ENCODE data around the gene GLB1L. TPM values are rescaled to one million over a fixed set of nuclear protein-coding genes. Genes with fewer than 3 reads are reported as not detected.

Gene GLB1L
- 1 to 10 TPM; 1.2 to 2.8 TPM for total RNA-seq

- ATAC-seq, result peak; percentile 58
- Mint-ChIP-seq H3K9me3 (no peaks in the 10 kb centered on the region), H3K4me1 (ENCODE audit: low read depth) (peaks cover 61% of the 10 kb centered on the region), H3K27ac (peak within 1 kb of the TSS; percentile 99), H3K36me3 (ENCODE audit: low read depth) (peaks cover 35% of the 10 kb centered on the region), H3K27me3 (no peaks in the 10 kb centered on the region), H3K4me3 (peak within 1 kb of the TSS; percentile 98)
- CTCF ChIA-PET, result interaction anchor here (0.8 to 3.0 kb wide), 14 partner anchors 8 to 85 kb away, joined by 3 to 24 read pairs (median 4); partner anchors contain the start of genes ABCB6, ANKZF1, ATG9A and DNAJB2
- intact Hi-C loops (cut with micrococcal nuclease), result loop anchor here (5.0 kb wide), 1 partner anchor 52 kb away; no protein-coding TSS in a partner anchor
- TF ChIP-seq CTCF (IDR thresholded peaks at IDR 0.05), result no peak
- peak; percentile 93 for DNase-seq
- POLR2A ChIA-PET, result interaction anchor here (0.7 to 19.2 kb wide), 16 partner anchors 8 to 133 kb away, joined by 3 to 239 read pairs (median 6); partner anchors contain the start of genes ABCB6, ANKZF1, ATG9A and TUBA4A
Observed at GRCh38 chr2:219245148-219245898, at the start of gene GLB1L, which contains the start of gene STK16. GLB1L (minus strand) TSS chr2:219245444; CDS start chr2:219243573, 1,871 bp downstream. STK16 (plus strand) TSS chr2:219245479; CDS start chr2:219246000, 521 bp downstream.

GRCh38 chr2:219294356-219295351 lies 49.4 kb upstream of the GLB1L start:
- ATAC-seq (peak; percentile 93), DNase-seq (peak; percentile 90)
- Mint-ChIP-seq H3K4me1 (ENCODE audit: low read depth) (peaks cover 32% of the 10 kb centered on the region), H3K4me3 (peak overlapping the region; percentile 64), H3K27me3 (peaks cover 3% of the 10 kb centered on the region), H3K36me3 (ENCODE audit: low read depth) (no peaks in the 10 kb centered on the region), H3K9me3 (no peaks in the 10 kb centered on the region), H3K27ac (peak overlapping the region; percentile 77)
- POLR2A ChIA-PET, result interaction anchor here (0.6 to 4.9 kb wide), 8 partner anchors 9 to 94 kb away, joined by 3 to 41 read pairs (median 8); partner anchors contain the start of genes ABCB6, ANKZF1, ATG9A and DNAJB2
- intact Hi-C loops (cut with micrococcal nuclease), result loop anchor here (2.0 to 5.0 kb wide), 3 partner anchors 16 to 67 kb away; partner anchors contain the start of genes ANKZF1, ATG9A, DNAJB2 and GLB1L
- CTCF ChIA-PET, result interaction anchor here (0.6 to 13.0 kb wide), 64 partner anchors 10 to 397 kb away, joined by 3 to 336 read pairs (median 5); partner anchors contain the start of genes ABCB6, ANKZF1, ATG9A and CNPPD1
- peak; percentile 99 for TF ChIP-seq CTCF (IDR thresholded peaks at IDR 0.05)

- Mint-ChIP-seq H3K27ac (peak overlapping the region; percentile 77), H3K4me1 (ENCODE audit: low read depth) (peaks cover 28% of the 10 kb centered on the region), H3K4me3 (peak overlapping the region; percentile 64), H3K27me3 (no peaks in the 10 kb centered on the region), H3K9me3 (no peaks in the 10 kb centered on the region), H3K36me3 (ENCODE audit: low read depth) (no peaks in the 10 kb centered on the region)
- DNase-seq (no peak), ATAC-seq (no peak)
- no peak for TF ChIP-seq CTCF (IDR thresholded peaks at IDR 0.05)
- intact Hi-C loops (cut with micrococcal nuclease), result loop anchor here (2.0 kb wide), 1 partner anchor 15 kb away; the partner anchor contains the start of gene DNAJB2
- ChIA-PET POLR2A (interaction anchor here (0.7 to 4.9 kb wide), 5 partner anchors 9 to 40 kb away, joined by 3 to 41 read pairs (median 10); partner anchors contain the start of genes DNAJB2, TUBA4A and TUBA4B), CTCF (interaction anchor here (1.0 to 13.0 kb wide), 14 partner anchors 14 to 396 kb away, joined by 3 to 336 read pairs (median 14); partner anchors contain the start of genes CNPPD1, DNAJB2, GLB1L and NHEJ1)
Observed at GRCh38 chr2:219293736-219294231, 48.5 kb upstream of the GLB1L start.

GRCh38 chr2:219292616-219293015 lies 47.4 kb upstream of the GLB1L start:
- CTCF ChIA-PET, result interaction anchor here (1.2 to 13.0 kb wide), 4 partner anchors 13 to 133 kb away, joined by 3 to 336 read pairs (median 28); partner anchors contain the start of genes ANKZF1, ATG9A, DNAJB2 and GLB1L
- DNase-seq (no peak), ATAC-seq (no peak)
- Mint-ChIP-seq H3K27me3 (no peaks in the 10 kb centered on the region), H3K36me3 (ENCODE audit: low read depth) (no peaks in the 10 kb centered on the region), H3K4me1 (ENCODE audit: low read depth) (peaks cover 25% of the 10 kb centered on the region), H3K27ac (no peak overlapping the region), H3K9me3 (no peaks in the 10 kb centered on the region), H3K4me3 (no peak overlapping the region)
- TF ChIP-seq CTCF (IDR thresholded peaks at IDR 0.05), result no peak
- POLR2A ChIA-PET, result interaction anchor here (1.3 to 4.9 kb wide), 4 partner anchors 10 to 63 kb away, joined by 3 to 41 read pairs (median 16); partner anchors contain the start of genes ANKZF1, ATG9A, DNAJB2 and TUBA4A
- intact Hi-C loops (cut with micrococcal nuclease), result no loop called here

Data from activated CD8-positive, alpha-beta T cell treated with anti-CD3 and anti-CD28 coated beads for 36 hours (primary cell).